Osteocyte (in vitro differentiated cells): ENCODE data around the gene MIOX. TPM values are rescaled to one million over a fixed set of nuclear protein-coding genes. Genes with fewer than 3 reads are reported as not detected.

Experiments
- DNase-seq: peaks from one replicate; pipeline ENCODE4 v3.0.0; 2021; ENCODE audit warnings: mixed read lengths; ENCODE audit not compliant: unreplicated experiment; ENCODE audit errors: extremely low spot score
- H3K27ac Mint-ChIP-seq: one replicate; pipeline ENCODE4 v1.8.0; 2021; ENCODE audit warnings: mild to moderate bottlenecking, mixed read lengths; ENCODE audit not compliant: unreplicated experiment
- H3K27me3 Mint-ChIP-seq: one replicate; pipeline ENCODE4 v1.8.0; 2021; ENCODE audit warnings: mixed read lengths; ENCODE audit not compliant: unreplicated experiment
- H3K36me3 Mint-ChIP-seq: one replicate; pipeline ENCODE4 v1.8.0; 2021; ENCODE audit warnings: mixed read lengths; ENCODE audit not compliant: unreplicated experiment
- H3K4me1 Mint-ChIP-seq: one replicate; pipeline ENCODE4 v1.8.0; 2021; ENCODE audit warnings: mixed read lengths; ENCODE audit not compliant: unreplicated experiment
- H3K4me3 Mint-ChIP-seq: one replicate; pipeline ENCODE4 v1.8.0; 2021; ENCODE audit warnings: mild to moderate bottlenecking, moderate library complexity, mixed read lengths; ENCODE audit not compliant: unreplicated experiment
- H3K9me3 Mint-ChIP-seq: one replicate; pipeline ENCODE4 v1.8.0; 2021; ENCODE audit warnings: mixed read lengths; ENCODE audit not compliant: unreplicated experiment
- total RNA-seq: library from RNA; stranded (reverse); gene quantifications from 2 replicates; pipeline ENCODE4 v1.2.1, GENCODE V29; 2021
- TF ChIP-seq, protein P1 (sequence below): fragments of 200-600 bp; sonication (generic); IDR thresholded peaks from 2 replicates; pipeline ENCODE4 v1.5.0; 2021; ENCODE audit warnings: antibody characterized with exemption, mild to moderate bottlenecking, moderate library complexity

The MIOX gene
- total RNA-seq, 1 donor from 2014 or later, result 1.5 TPM

DNA sequence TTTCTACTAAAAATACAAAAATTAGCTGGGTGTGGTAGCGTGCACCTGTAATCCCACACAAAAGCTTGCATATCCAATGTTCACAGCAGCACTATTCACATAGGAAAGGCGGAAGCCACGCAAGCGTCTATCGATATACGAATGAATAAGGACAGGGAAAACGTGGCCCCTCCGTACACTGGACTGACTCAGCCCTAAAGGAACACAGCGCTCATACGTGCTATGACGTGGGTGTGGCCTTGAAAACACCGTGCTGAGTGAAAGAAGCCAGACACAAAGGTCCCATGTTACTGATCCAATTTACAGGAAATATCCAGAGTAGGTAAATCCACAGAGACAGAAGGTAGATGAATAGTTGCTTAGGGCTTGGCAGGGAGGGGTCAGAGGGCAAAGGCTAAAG is 13.8 kb downstream of the MIOX start:
- TF ChIP-seq, protein P1, sequence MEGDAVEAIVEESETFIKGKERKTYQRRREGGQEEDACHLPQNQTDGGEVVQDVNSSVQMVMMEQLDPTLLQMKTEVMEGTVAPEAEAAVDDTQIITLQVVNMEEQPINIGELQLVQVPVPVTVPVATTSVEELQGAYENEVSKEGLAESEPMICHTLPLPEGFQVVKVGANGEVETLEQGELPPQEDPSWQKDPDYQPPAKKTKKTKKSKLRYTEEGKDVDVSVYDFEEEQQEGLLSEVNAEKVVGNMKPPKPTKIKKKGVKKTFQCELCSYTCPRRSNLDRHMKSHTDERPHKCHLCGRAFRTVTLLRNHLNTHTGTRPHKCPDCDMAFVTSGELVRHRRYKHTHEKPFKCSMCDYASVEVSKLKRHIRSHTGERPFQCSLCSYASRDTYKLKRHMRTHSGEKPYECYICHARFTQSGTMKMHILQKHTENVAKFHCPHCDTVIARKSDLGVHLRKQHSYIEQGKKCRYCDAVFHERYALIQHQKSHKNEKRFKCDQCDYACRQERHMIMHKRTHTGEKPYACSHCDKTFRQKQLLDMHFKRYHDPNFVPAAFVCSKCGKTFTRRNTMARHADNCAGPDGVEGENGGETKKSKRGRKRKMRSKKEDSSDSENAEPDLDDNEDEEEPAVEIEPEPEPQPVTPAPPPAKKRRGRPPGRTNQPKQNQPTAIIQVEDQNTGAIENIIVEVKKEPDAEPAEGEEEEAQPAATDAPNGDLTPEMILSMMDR, result no peak
- H3K36me3 Mint-ChIP-seq, result peaks cover 1% of the 10 kb centered on the region
- H3K27me3 Mint-ChIP-seq, result peaks cover 3% of the 10 kb centered on the region
- no peaks in the 10 kb centered on the region for H3K4me1 Mint-ChIP-seq
- no peaks in the 10 kb centered on the region for H3K9me3 Mint-ChIP-seq
- no peak for DNase-seq
- H3K27ac Mint-ChIP-seq, result no peak overlapping the region
- no peak overlapping the region for H3K4me3 Mint-ChIP-seq

DNA sequence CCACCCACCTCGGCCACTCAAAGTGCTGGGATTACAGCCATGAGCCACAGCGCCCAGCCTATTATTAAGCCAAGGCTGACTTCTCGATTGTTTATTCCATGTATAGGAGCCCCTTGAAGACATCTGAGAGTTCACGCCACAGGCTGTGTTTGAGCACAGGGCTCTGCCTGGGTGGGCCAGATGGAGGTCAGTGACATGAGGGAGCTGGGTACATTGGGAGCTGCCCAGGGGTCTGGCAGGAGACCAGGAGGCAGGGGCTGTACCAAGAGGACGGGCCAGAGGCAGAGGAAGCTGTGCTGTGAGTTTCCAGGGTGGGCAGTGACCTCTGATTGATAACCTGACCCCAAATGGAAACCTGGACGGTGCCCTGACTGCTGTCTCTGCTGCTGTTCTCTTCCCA is 15.4 kb downstream of the MIOX start:
- peaks cover 6% of the 10 kb centered on the region for H3K4me1 Mint-ChIP-seq
- H3K27ac Mint-ChIP-seq, result no peak overlapping the region
- TF ChIP-seq, protein P1, result no peak

DNA sequence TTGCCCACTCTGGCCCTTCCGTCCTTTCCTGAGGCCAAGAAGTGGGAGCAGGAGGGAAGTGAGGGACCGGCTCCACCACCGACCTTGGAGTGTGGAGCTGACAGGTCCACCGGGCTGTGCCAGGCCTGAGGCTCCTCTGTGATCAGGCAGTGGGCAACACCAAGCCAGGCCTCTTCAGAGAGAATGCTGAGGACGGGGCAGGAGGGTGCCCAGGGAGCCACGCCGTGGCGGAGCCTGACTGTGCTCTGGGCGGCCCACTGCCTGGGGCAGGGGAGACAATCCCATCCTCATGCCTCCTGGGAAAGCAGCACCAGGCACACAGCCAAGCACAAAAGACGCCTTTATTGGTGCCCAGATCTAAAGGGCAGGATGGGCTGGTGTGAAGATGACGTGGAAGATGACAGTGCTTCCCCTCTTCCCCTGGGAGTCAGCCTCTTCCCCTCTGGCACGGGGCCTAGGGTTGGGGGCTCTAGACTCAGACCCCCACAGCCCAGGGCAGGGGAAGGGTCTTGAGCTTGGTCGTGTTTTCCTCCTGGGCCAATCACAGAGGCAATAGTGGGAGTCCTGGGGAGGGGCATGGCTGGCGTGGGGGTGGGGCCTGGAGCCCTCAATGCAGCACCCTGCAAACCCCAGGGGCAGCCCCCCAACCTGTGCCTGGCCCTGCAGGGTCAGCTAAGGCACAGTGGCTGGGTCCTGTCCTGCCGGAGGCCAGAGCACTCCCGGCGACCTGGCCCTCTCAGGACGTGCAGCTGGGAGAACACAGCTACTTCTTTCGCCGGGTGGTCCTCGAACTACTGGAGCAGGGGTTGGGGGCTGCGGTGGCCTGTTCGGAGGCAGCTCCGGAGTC is 16.2 kb downstream of the MIOX start:
- Mint-ChIP-seq H3K4me1 (peaks cover 6% of the 10 kb centered on the region), H3K9me3 (no peaks in the 10 kb centered on the region), H3K36me3 (peaks cover 1% of the 10 kb centered on the region), H3K27me3 (no peaks in the 10 kb centered on the region), H3K27ac (no peak overlapping the region), H3K4me3 (no peak overlapping the region)
- TF ChIP-seq, protein P1, result no peak
- no peak for DNase-seq

More for the DNA sequence above, 15.4 kb downstream of the MIOX start:
- DNase-seq, result no peak
- peaks cover 1% of the 10 kb centered on the region for H3K27me3 Mint-ChIP-seq
- no peak overlapping the region for H3K4me3 Mint-ChIP-seq
- peaks cover 1% of the 10 kb centered on the region for H3K36me3 Mint-ChIP-seq
- H3K9me3 Mint-ChIP-seq, result no peaks in the 10 kb centered on the region

DNA sequence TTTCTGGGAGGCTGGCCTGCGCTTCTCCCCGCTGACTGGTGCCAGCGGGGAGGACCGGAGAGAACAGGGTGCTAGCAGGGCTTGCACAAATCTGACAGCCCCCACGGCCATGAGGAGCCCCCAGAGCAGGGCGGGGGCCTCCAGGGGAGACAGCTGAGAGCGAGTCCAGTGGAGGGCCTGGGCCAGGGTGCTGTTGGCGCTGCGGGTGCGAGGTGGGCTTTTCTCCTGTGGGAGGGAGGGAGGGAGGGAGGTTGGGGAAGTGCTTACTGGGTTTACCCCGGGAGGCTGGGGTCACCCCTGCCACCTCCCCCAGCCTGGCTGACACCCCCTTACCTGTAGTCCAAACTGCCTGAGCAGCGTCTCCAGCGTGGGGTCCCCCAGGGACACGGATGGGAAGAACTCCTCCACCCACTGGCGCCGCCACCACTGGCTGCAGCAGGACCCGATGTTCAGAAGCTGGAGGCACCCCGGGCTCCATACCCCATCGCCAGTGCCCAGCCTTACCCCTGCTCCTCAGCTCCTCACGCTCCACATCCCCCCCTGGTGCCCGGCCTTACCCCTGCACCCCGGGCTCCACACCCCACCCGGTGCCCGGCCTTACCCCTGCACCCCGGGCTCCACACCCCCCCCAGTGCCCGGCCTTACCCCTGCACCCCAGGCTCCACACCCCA is 17.0 kb downstream of the MIOX start:
- TF ChIP-seq, protein P1, result no peak
- peaks cover 6% of the 10 kb centered on the region for H3K4me1 Mint-ChIP-seq
- H3K27ac Mint-ChIP-seq, result no peak overlapping the region
- no peak for DNase-seq
- peaks cover 1% of the 10 kb centered on the region for H3K36me3 Mint-ChIP-seq
- H3K4me3 Mint-ChIP-seq, result no peak overlapping the region
- H3K9me3 Mint-ChIP-seq, result no peaks in the 10 kb centered on the region
- H3K27me3 Mint-ChIP-seq, result no peaks in the 10 kb centered on the region
